ENCODE results near the gene WDR55. TPM values are rescaled to one million over a fixed set of nuclear protein-coding genes. Genes with fewer than 3 reads are reported as not detected.
"Not testable (repeated sequence)": the region's sequence is repeated elsewhere in the genome, so short reads cannot be mapped to it uniquely, and the experiment has no call there.

The WDR55 gene
- total RNA-seq, 1 experiment from 2014 or later: 45.8 TPM

DNA sequence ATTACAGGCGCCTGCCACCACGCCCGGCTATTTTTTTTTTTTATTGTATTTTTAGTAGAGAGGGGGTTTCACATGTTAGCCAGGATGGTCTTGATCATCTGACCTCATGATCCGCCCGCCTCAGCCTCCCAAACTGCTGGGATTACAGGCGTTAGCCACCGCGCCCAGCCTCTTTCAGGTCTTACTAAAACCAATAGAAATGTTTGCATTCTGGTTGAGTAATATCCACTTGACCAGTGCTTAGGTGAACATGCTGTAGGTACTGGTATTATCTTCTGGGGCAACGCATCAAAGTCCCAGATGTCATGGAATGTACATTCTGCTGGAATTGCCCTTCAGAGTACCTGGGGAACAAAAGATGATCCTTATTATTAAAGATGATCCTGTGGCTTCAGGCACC, 44.1 kb downstream of the WDR55 start:
- not testable (repeated sequence) for DNase-seq (ENCODE audit: low spot score)

DNA sequence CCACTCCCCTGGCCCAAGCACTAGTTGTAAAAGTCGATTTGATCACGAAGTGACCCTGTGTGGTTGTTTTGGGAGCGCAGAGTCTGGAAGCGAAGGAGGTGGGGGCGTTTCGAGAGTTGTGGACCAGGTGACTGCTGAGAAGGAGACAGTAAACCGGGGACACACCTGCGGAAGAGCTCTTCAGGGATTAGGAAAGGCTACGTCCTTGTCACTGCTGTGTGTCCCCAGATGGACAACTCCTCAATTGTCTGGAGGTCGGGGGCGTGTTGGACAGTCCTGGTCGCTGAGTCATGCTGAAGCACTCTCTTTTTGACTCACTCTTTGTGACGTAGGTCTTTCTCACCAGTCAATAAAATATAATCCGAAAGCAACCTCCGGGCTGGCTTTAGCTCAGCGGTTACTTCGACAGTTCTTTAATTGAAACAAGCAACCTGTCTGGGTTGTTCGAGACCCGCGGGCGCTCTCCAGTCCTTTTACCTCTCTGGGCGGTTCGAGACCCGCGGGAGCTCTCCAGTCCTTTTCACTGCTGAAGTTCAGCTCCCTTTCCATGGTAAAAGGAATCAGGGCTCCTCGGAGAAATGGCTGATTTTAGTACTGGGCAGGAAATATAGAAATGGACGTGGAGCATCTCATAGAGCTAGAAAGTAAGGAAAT, 46.3 kb downstream of the WDR55 start:
- peak; percentile 99 for DNase-seq (ENCODE audit: low spot score)

DNA sequence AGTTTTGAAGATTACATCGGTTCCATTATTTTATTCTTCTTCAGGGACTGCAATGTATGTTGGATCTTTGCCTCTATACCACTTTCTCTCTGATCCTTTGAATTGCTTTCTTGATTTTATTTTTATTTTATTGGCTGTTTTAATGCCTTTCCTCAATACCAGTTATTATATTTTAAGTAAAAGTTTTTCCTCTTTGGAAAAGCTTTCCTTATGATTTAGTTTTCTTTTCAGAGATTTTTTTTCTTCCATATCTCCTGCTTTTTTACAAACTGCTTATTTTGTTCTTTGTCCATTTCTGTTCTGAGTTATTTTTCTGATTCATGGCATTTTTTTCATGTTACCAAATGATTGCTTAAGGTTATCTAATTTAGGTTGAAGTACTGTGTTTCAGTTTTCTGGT, 47.1 kb downstream of the WDR55 start:
- no peak for DNase-seq (ENCODE audit: low spot score)

DNA sequence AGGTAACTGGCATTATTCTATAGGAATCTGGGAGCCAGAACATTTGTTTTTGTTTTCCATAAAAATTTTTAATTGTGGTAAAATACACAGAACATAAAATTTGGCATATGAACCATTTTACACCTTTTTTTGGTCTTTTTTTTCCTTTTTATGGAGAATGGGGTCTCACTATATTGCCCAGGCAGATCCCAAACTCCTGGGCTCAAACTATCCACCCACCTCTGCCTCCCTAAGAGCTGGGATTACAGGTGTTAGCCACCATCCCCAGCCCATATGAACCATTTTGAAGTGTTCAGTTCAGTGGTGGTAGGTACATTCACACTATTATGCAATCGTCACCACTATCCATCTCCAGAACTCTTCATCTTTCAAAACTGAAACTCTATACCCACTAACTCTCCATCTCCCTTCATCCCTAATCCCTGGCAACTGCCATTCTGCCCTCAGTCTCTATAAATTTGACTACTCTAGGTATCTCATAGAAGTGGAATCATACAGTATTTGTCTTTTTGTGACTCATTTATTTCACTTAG, 48.9 kb downstream of the WDR55 start:
- no peak for DNase-seq (ENCODE audit: low spot score)

DNA sequence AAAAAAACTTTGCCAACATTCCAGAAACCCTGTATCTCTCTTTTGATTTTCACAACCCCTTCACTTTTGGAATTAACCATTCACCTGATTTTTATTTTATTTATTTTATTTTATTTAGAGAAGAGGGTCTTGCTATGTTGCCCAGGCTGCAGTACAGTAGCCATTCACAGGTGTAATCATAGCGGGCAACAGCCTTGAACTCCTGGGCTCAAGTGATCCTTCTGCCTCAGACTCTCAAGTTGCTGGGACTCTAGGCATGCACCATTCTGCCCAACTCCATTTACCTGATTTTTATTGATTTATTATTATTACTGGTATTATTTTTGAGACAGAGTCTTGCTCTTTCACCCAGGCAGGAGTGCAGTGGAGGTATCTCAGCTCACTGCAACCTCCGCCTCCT, 51.5 kb downstream of the WDR55 start:
- DNase-seq (ENCODE audit: low spot score): not testable (repeated sequence)

DNA sequence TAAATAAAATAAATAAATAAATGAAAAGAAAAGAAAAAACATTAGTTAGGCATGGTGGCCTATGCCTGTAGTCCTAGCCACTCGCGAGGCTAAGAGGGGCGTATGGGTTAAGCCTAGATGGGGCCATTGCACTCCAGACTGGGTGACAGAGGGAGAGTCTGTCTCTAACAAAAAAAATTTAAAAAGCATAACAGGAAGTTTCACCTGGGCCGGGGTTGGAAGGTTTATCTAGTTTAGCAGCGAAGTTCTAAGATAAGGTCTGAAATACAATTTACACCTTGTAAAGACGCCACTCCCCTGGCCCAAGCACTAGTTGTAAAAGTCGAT, 53.5 kb downstream of the WDR55 start:
- no peak for DNase-seq (ENCODE audit: low spot score)

DNA sequence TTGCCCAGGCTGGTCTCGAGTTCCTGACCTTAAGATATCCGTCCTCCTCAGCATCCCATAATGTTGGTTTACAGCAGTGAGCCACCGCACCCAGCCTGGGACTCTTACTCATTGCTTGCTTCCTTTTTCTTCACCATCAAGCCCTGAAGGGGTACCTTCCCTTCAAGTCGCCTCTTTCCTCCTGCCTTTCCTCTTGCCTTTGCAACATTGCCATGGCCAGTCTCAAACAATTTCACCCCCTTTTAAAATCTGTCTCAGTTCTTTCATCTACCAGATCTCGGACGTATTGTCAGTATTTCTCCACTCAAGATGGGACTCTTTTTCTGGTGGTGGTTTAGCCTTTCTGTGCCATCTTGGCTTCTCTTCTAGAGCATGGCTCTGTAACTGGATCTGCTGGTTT, 56.0 kb downstream of the WDR55 start:
- DNase-seq (ENCODE audit: low spot score): not testable (repeated sequence)

DNA sequence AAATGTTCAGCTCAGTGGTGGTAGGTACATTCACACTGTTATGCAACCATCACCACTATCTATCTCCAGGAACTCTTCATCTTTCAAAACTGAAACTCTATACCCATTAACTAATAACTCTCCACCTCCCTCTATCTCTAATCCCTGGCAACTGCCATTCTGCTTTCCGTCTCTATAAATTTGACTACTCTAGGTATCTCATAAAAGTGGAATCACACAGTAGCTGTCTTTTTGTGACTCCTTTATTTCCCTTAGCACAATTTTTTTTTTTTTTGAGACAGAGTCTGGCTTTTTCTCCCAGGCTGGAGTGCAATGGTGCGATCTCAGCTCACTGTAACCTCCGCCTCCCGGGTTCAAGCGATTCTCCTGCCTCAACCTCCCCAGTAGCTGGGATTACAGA, 56.7 kb downstream of the WDR55 start:
- DNase-seq (ENCODE audit: low spot score): not testable (repeated sequence)

Small RNAs within 50 kb of the gene (small RNA-seq; reads per million reads assigned to genes)
- gene VTRNA1-1 (7.7 reads per million, percentile 86 among the genes with 10 or more reads in this experiment), gene VTRNA1-2 (3.0 reads per million, percentile 75 among the genes with 10 or more reads in this experiment)

Other genes starting within 250 kb of the WDR55 start
- 3.0 and 6.5 TPM in 2 replicates for gene EIF4EBP3, start 117.2 kb upstream of the WDR55 start, total RNA-seq (2014; rRNA removed; shearing (Covaris generic))
- gene SRA1, start 107.4 kb upstream of the WDR55 start, total RNA-seq (2014; rRNA removed; shearing (Covaris generic)): 53.1 and 61.3 TPM in 2 replicates
- gene APBB3, start 100.3 kb upstream of the WDR55 start, total RNA-seq (2014; rRNA removed; shearing (Covaris generic)): 12.1 and 19.5 TPM in 2 replicates
- 29.9 and 30.2 TPM in 2 replicates for gene SLC35A4, start 100.1 kb upstream of the WDR55 start, total RNA-seq (2014; rRNA removed; shearing (Covaris generic))
- gene CD14, start 31.7 kb upstream of the WDR55 start, total RNA-seq (2014; rRNA removed; shearing (Covaris generic)): 8.0 and 12.2 TPM in 2 replicates
- gene TMCO6, start 25.5 kb upstream of the WDR55 start, total RNA-seq (2014; rRNA removed; shearing (Covaris generic)): 39.5 and 52.2 TPM in 2 replicates
- gene NDUFA2, start 17.3 kb upstream of the WDR55 start, total RNA-seq (2014; rRNA removed; shearing (Covaris generic)): 112 and 134 TPM in 2 replicates
- 48.3 and 62.7 TPM in 2 replicates for gene IK, start 17.1 kb upstream of the WDR55 start, total RNA-seq (2014; rRNA removed; shearing (Covaris generic))
- gene DND1, start 8.7 kb downstream of the WDR55 start, total RNA-seq (2014; rRNA removed; shearing (Covaris generic)): 2.7 and 2.9 TPM in 2 replicates
- 70.2 and 70.8 TPM in 2 replicates for gene HARS1, start 26.5 kb downstream of the WDR55 start, total RNA-seq (2014; rRNA removed; shearing (Covaris generic))
- gene HARS2, start 26.6 kb downstream of the WDR55 start, total RNA-seq (2014; rRNA removed; shearing (Covaris generic)): 20.4 and 24.0 TPM in 2 replicates
- gene ZMAT2, start 35.5 kb downstream of the WDR55 start, total RNA-seq (2014; rRNA removed; shearing (Covaris generic)): 26.8 and 29.3 TPM in 2 replicates
- not detected in 2 replicates for gene PCDHA1, start 121.2 kb downstream of the WDR55 start, total RNA-seq (2014; rRNA removed; shearing (Covaris generic))
- 0.05 TPM in 1 of 2 replicates, not detected in the other for gene PCDHA2, start 129.9 kb downstream of the WDR55 start, total RNA-seq (2014; rRNA removed; shearing (Covaris generic))
- not detected in 2 replicates for gene PCDHA3, start 136.2 kb downstream of the WDR55 start, total RNA-seq (2014; rRNA removed; shearing (Covaris generic))
- gene PCDHA4, start 142.2 kb downstream of the WDR55 start, total RNA-seq (2014; rRNA removed; shearing (Covaris generic)): not detected in 2 replicates
- not detected in 2 replicates for gene PCDHA5, start 156.7 kb downstream of the WDR55 start, total RNA-seq (2014; rRNA removed; shearing (Covaris generic))
- not detected in 2 replicates for gene PCDHA6, start 163.1 kb downstream of the WDR55 start, total RNA-seq (2014; rRNA removed; shearing (Covaris generic))
- gene PCDHA7, start 169.4 kb downstream of the WDR55 start, total RNA-seq (2014; rRNA removed; shearing (Covaris generic)): not detected in 2 replicates
- gene PCDHA8, start 176.3 kb downstream of the WDR55 start, total RNA-seq (2014; rRNA removed; shearing (Covaris generic)): not detected in 2 replicates
- not detected in 2 replicates for gene PCDHA9, start 183.5 kb downstream of the WDR55 start, total RNA-seq (2014; rRNA removed; shearing (Covaris generic))
- 0.25 TPM in 1 of 2 replicates, not detected in the other for gene PCDHA10, start 191.0 kb downstream of the WDR55 start, total RNA-seq (2014; rRNA removed; shearing (Covaris generic))
- not detected in 2 replicates for gene PCDHA11, start 204.1 kb downstream of the WDR55 start, total RNA-seq (2014; rRNA removed; shearing (Covaris generic))
- gene PCDHA12, start 210.4 kb downstream of the WDR55 start, total RNA-seq (2014; rRNA removed; shearing (Covaris generic)): 0.13 TPM in 1 of 2 replicates, not detected in the other
- not detected in 2 replicates for gene PCDHA13, start 217.2 kb downstream of the WDR55 start, total RNA-seq (2014; rRNA removed; shearing (Covaris generic))

All from HT-29 (cell line).